Measurements from ENCODE around the gene TRIO. TPM values are rescaled to one million over a fixed set of nuclear protein-coding genes. Genes with fewer than 3 reads are reported as not detected.

The TRIO gene
- total RNA-seq, 5 donors from 2014 or later (not counting 1 experiment from before 2014, with no cell fraction given) = 6.2 to 31.1 (median 11.8) TPM

GRCh38 chr5:14121552-14121951 lies 21.6 kb upstream of the TRIO start:
- Histone ChIP-seq H3K36me3 (ENCODE audit: control insufficient read depth in 2 of 2, extremely low read depth in 1 of 2, insufficient read depth in 1 of 2, low read length in 1 of 2) (no peaks in the 10 kb centered on the region), H3K27me3 (replicated peaks in 1 of 2; ENCODE audit: control insufficient read depth in 2 of 2, extremely low read depth in 1 of 2, insufficient read depth in 2 of 2, low read length in 1 of 2) (peaks cover 0 to 4% of the 10 kb centered on the region in 2 experiments), H3K9me3 (no peaks in the 10 kb centered on the region), H3K4me3 (ENCODE audit: control insufficient read depth in 1 of 2, extremely low read depth in 1 of 2, low read length in 1 of 2) (no peak overlapping the region), H3K4me1 (ENCODE audit: control insufficient read depth in 1 of 2, extremely low read depth in 1 of 2, insufficient read depth in 2 of 2, low read length in 2 of 2) (no peaks in the 10 kb centered on the region), H3K27ac (ENCODE audit: low read length) (no peak overlapping the region)
- H3K9me3 Mint-ChIP-seq = peaks cover 0 to 4% (median 0%) of the 10 kb centered on the region in 3 donors
- no peak for ATAC-seq (replicated peaks in 1 of 4)
- no peak overlapping the region for H3K4me3 Mint-ChIP-seq
- ChIA-PET POLR2A (no interaction called here), CTCF (interaction anchor here in 1 of 2 donors (0.6 kb wide), 1 partner anchor 19 kb away, joined by 3 read pairs; no protein-coding TSS in a partner anchor)
- peaks cover 0 to 7% of the 10 kb centered on the region in 2 donors for H3K27me3 Mint-ChIP-seq
- DNase-seq = no peak
- no peaks in the 10 kb centered on the region for H3K36me3 Mint-ChIP-seq
- no peak overlapping the region for H3K27ac Mint-ChIP-seq
- no CpG with 5 or more reads among the region's 1 CpG for WGBS (ENCODE audit: insufficient coverage)
- H3K4me1 Mint-ChIP-seq = no peaks in the 10 kb centered on the region

GRCh38 chr5:14122089-14122488 lies 21.1 kb upstream of the TRIO start:
- no peaks in the 10 kb centered on the region for H3K9me3 ChIP-seq
- POLR2A ChIA-PET = no interaction called here

GRCh38 chr5:14123551-14123950 lies 19.6 kb upstream of the TRIO start:
- Mint-ChIP-seq H3K4me1 (no peaks in the 10 kb centered on the region), H3K27ac (no peak overlapping the region), H3K4me3 (no peak overlapping the region), H3K27me3 (peaks cover 0 to 3% of the 10 kb centered on the region in 2 donors), H3K36me3 (no peaks in the 10 kb centered on the region), H3K9me3 (peaks cover 0 to 4% (median 0%) of the 10 kb centered on the region in 3 donors)
- no peak overlapping the region for H3K4me3 ChIP-seq (ENCODE audit: control insufficient read depth in 1 of 2, extremely low read depth in 1 of 2, low read length in 1 of 2)
- H3K9me3 ChIP-seq = no peaks in the 10 kb centered on the region
- DNase-seq = no peak
- POLR2A ChIA-PET = no interaction called here
- H3K4me1 ChIP-seq (ENCODE audit: control insufficient read depth in 1 of 2, extremely low read depth in 1 of 2, insufficient read depth in 2 of 2, low read length in 2 of 2) = no peaks in the 10 kb centered on the region
- CTCF ChIA-PET = interaction anchor here in 1 of 2 donors (0.5 kb wide), 1 partner anchor 26 kb away, joined by 9 read pairs; no protein-coding TSS in a partner anchor
- WGBS (ENCODE audit: insufficient coverage) = 76% methylated on average over 3 of the region's 4 CpGs
- no peaks in the 10 kb centered on the region for H3K36me3 ChIP-seq (ENCODE audit: control insufficient read depth in 2 of 2, extremely low read depth in 1 of 2, insufficient read depth in 1 of 2, low read length in 1 of 2)
- H3K27me3 ChIP-seq (replicated peaks in 1 of 2; ENCODE audit: control insufficient read depth in 2 of 2, extremely low read depth in 1 of 2, insufficient read depth in 2 of 2, low read length in 1 of 2) = peaks cover 0 to 4% of the 10 kb centered on the region in 2 experiments
- no peak overlapping the region for H3K27ac ChIP-seq (ENCODE audit: low read length)
- ATAC-seq (replicated peaks in 1 of 4) = no peak

More at GRCh38 chr5:14122089-14122488, 21.1 kb upstream of the TRIO start:
- H3K27me3 Mint-ChIP-seq = peaks cover 0 to 7% of the 10 kb centered on the region in 2 donors
- no peak overlapping the region for H3K4me3 Mint-ChIP-seq
- H3K9me3 Mint-ChIP-seq = peaks cover 0 to 4% (median 0%) of the 10 kb centered on the region in 3 donors
- ATAC-seq (replicated peaks in 1 of 4) = no peak
- no peak for DNase-seq
- Histone ChIP-seq H3K27ac (ENCODE audit: low read length) (no peak overlapping the region), H3K36me3 (ENCODE audit: control insufficient read depth in 2 of 2, extremely low read depth in 1 of 2, insufficient read depth in 1 of 2, low read length in 1 of 2) (no peaks in the 10 kb centered on the region), H3K4me1 (ENCODE audit: control insufficient read depth in 1 of 2, extremely low read depth in 1 of 2, insufficient read depth in 2 of 2, low read length in 2 of 2) (no peaks in the 10 kb centered on the region), H3K27me3 (replicated peaks in 1 of 2; ENCODE audit: control insufficient read depth in 2 of 2, extremely low read depth in 1 of 2, insufficient read depth in 2 of 2, low read length in 1 of 2) (peaks cover 0 to 4% of the 10 kb centered on the region in 2 experiments), H3K4me3 (ENCODE audit: control insufficient read depth in 1 of 2, extremely low read depth in 1 of 2, low read length in 1 of 2) (no peak overlapping the region)
- CTCF ChIA-PET = no interaction called here
- no peaks in the 10 kb centered on the region for H3K4me1 Mint-ChIP-seq
- no peak overlapping the region for H3K27ac Mint-ChIP-seq
- H3K36me3 Mint-ChIP-seq = no peaks in the 10 kb centered on the region
- WGBS (ENCODE audit: insufficient coverage) = 100% methylated on average over 2 of the region's 4 CpGs

GRCh38 chr5:14123974-14124482 lies 19.1 kb upstream of the TRIO start:
- 100% methylated on average over 3 of the region's 5 CpGs for WGBS (ENCODE audit: insufficient coverage)
- no peaks in the 10 kb centered on the region for H3K4me1 ChIP-seq (ENCODE audit: control insufficient read depth in 1 of 2, extremely low read depth in 1 of 2, insufficient read depth in 2 of 2, low read length in 2 of 2)
- H3K27me3 ChIP-seq (replicated peaks in 1 of 2; ENCODE audit: control insufficient read depth in 2 of 2, extremely low read depth in 1 of 2, insufficient read depth in 2 of 2, low read length in 1 of 2) = peaks cover 0 to 4% of the 10 kb centered on the region in 2 experiments
- POLR2A ChIA-PET = no interaction called here
- H3K27ac ChIP-seq (ENCODE audit: low read length) = no peak overlapping the region
- DNase-seq (no peak), ATAC-seq (replicated peaks in 1 of 4) (no peak)
- Mint-ChIP-seq H3K9me3 (peaks cover 0 to 4% (median 0%) of the 10 kb centered on the region in 3 donors), H3K36me3 (no peaks in the 10 kb centered on the region), H3K27me3 (peaks cover 0 to 3% of the 10 kb centered on the region in 2 donors), H3K4me1 (no peaks in the 10 kb centered on the region), H3K4me3 (no peak overlapping the region), H3K27ac (no peak overlapping the region)
- H3K4me3 ChIP-seq (ENCODE audit: control insufficient read depth in 1 of 2, extremely low read depth in 1 of 2, low read length in 1 of 2) = no peak overlapping the region
- H3K9me3 ChIP-seq = no peaks in the 10 kb centered on the region
- no peaks in the 10 kb centered on the region for H3K36me3 ChIP-seq (ENCODE audit: control insufficient read depth in 2 of 2, extremely low read depth in 1 of 2, insufficient read depth in 1 of 2, low read length in 1 of 2)
- CTCF ChIA-PET = interaction anchor here in 1 of 2 donors (0.5 kb wide), 1 partner anchor 27 kb away, joined by 9 read pairs; no protein-coding TSS in a partner anchor

- Histone ChIP-seq H3K27ac (ENCODE audit: low read length) (no peak overlapping the region), H3K36me3 (ENCODE audit: control insufficient read depth in 2 of 2, extremely low read depth in 1 of 2, insufficient read depth in 1 of 2, low read length in 1 of 2) (no peaks in the 10 kb centered on the region), H3K4me3 (ENCODE audit: control insufficient read depth in 1 of 2, extremely low read depth in 1 of 2, low read length in 1 of 2) (no peak overlapping the region), H3K9me3 (no peaks in the 10 kb centered on the region), H3K4me1 (ENCODE audit: control insufficient read depth in 1 of 2, extremely low read depth in 1 of 2, insufficient read depth in 2 of 2, low read length in 2 of 2) (no peaks in the 10 kb centered on the region), H3K27me3 (replicated peaks in 1 of 2; ENCODE audit: control insufficient read depth in 2 of 2, extremely low read depth in 1 of 2, insufficient read depth in 2 of 2, low read length in 1 of 2) (no peaks in the 10 kb centered on the region)
- no peaks in the 10 kb centered on the region for H3K27me3 Mint-ChIP-seq
- no peaks in the 10 kb centered on the region for H3K36me3 Mint-ChIP-seq
- no peak overlapping the region for H3K27ac Mint-ChIP-seq
- ATAC-seq (replicated peaks in 1 of 4) (no peak), DNase-seq (no peak)
- no peak overlapping the region for H3K4me3 Mint-ChIP-seq
- WGBS (ENCODE audit: insufficient coverage) = no CpG with 5 or more reads among the region's 1 CpG
- peaks cover 0 to 4% (median 0%) of the 10 kb centered on the region in 3 donors for H3K9me3 Mint-ChIP-seq
- POLR2A ChIA-PET = no interaction called here
- no peaks in the 10 kb centered on the region for H3K4me1 Mint-ChIP-seq
- CTCF ChIA-PET = no interaction called here
Observed at GRCh38 chr5:14125262-14125661, 17.9 kb upstream of the TRIO start.

GRCh38 chr5:14127587-14127986 lies 15.6 kb upstream of the TRIO start:
- CTCF ChIA-PET = no interaction called here
- Histone ChIP-seq H3K4me1 (ENCODE audit: control insufficient read depth in 1 of 2, extremely low read depth in 1 of 2, insufficient read depth in 2 of 2, low read length in 2 of 2) (no peaks in the 10 kb centered on the region), H3K27ac (ENCODE audit: low read length) (no peak overlapping the region), H3K9me3 (no peaks in the 10 kb centered on the region), H3K4me3 (ENCODE audit: control insufficient read depth in 1 of 2, extremely low read depth in 1 of 2, low read length in 1 of 2) (no peak overlapping the region), H3K27me3 (replicated peaks in 1 of 2; ENCODE audit: control insufficient read depth in 2 of 2, extremely low read depth in 1 of 2, insufficient read depth in 2 of 2, low read length in 1 of 2) (peaks cover 0 to 3% of the 10 kb centered on the region in 2 experiments), H3K36me3 (ENCODE audit: control insufficient read depth in 2 of 2, extremely low read depth in 1 of 2, insufficient read depth in 1 of 2, low read length in 1 of 2) (no peaks in the 10 kb centered on the region)
- POLR2A ChIA-PET = no interaction called here
- no peak for ATAC-seq (replicated peaks in 1 of 4)
- peaks cover 0 to 4% (median 0%) of the 10 kb centered on the region in 3 donors for H3K9me3 Mint-ChIP-seq
- WGBS (ENCODE audit: insufficient coverage) = 0% methylated on average over 1 of the region's 3 CpGs
- H3K4me3 Mint-ChIP-seq = no peak overlapping the region
- DNase-seq = no peak
- H3K36me3 Mint-ChIP-seq = no peaks in the 10 kb centered on the region
- H3K27me3 Mint-ChIP-seq = peaks cover 3 to 6% of the 10 kb centered on the region in 2 donors
- no peak overlapping the region for H3K27ac Mint-ChIP-seq
- H3K4me1 Mint-ChIP-seq = no peaks in the 10 kb centered on the region

Data from T-cell (primary cell).